Activated naive CD4-positive, alpha-beta T cell (primary cell): ENCODE results near the gene BAIAP3.

Experiments
- DNase-seq, 4 experiments: peaks; one replicate each; lab custom pipeline; 2025; lab: John Stamatoyannopoulos, UW

BAIAP3 gene

GRCh38 chr16:1366712-1367299, 33.4 kb downstream of the BAIAP3 start:
- DNase-seq: no peak

DNA sequence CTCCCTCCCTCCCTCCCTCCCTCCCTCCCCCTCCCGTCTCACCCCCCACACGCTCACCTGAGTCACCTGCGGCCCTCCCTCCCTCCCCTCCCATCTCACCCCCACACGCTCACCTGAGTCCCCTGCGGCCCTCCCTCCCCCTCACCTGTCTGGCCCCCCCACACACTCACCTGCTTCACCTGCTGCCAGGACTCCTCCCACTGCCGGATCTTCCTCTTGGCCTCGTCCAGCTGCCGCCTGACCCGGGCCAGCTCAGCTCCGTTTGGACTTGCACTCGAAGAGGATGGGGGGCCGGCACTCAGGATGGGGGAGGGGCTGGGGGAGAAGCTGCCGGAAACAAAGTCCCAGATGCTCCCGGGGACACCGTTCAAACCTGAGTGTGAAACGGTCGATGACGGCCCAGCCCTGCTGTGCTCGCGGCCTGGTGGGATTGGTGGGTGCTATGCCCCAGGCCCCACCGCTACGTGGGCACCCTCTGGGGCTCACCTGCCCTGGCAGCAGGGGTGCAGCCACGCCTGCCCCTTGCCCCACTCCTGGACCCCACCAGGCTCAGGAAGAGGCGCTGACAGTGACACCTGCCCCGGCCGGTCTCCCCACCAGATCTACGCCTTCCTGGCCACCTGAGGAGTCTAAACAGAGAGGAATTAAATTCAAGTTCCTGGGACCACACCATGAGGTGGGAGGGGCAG, 34.2 kb downstream of the BAIAP3 start:
- no peak for DNase-seq

GRCh38 chr16:1371054-1371978, 37.9 kb downstream of the BAIAP3 start:
- no peak for DNase-seq

- DNase-seq: no peak
These were observed 39.0 kb downstream of the BAIAP3 start for GRCh38 chr16:1372292-1372950.

DNA sequence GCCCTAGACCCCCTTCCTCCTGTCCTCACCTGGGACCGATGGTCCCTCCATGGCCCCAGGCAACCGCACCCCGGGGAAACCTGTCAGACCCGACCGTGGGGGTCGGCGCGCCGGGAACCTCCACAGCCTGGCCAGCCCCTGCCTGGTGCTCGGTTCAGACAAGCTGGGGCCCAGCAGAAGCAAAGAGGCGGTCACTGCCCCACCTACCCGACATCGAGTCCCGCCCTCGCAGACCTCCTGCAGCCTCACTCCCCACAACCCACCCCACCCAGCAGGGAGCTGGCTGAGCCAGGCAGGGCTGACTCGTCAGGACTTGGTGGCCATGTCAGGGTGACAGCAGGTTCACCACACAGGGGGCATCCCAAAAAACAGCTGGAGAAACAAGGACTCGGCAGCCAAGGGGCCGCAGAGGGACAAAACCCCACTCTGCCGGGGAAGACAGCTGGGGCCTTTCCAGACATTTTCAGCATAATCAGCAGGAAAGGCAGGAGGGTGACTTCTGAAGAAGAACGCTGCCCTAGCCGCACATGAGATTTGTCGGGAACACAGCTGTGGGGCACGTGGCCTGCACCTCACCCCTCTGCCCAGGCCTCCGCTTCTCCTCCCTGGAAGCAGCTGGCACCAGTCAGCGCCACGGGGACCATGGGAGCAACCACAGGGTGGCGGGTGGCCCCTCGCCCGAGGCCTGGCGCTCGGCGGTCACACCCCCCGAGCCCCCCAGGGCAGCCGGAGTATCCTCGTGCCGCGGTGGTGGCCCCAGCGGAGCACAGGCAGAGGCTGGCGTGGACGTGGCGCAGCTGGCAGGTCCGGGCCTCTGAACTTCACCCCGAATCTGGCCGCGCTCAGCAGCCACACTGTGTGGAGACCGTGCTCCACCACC, 41.2 kb downstream of the BAIAP3 start:
- DNase-seq: no peak

DNA sequence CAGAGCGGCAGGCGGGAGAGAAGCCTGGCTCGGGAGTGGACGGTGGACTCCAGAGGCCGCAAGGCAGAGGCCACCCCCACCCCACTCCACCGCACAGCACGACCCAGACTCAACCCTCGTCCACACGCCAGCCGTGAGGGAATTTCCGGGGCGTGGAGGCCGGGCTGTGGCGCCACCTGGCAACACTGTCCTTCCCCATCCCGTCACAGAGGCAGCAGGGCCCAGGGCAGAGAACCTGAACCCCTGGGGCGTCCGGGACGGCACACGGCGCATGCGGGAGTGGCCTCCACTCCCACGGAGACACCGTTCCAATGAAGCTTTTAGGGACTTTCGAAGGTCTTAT, 41.8 kb downstream of the BAIAP3 start:
- no peak for DNase-seq

GRCh38 chr16:1375741-1376410, 42.4 kb downstream of the BAIAP3 start:
- no peak for DNase-seq

DNA sequence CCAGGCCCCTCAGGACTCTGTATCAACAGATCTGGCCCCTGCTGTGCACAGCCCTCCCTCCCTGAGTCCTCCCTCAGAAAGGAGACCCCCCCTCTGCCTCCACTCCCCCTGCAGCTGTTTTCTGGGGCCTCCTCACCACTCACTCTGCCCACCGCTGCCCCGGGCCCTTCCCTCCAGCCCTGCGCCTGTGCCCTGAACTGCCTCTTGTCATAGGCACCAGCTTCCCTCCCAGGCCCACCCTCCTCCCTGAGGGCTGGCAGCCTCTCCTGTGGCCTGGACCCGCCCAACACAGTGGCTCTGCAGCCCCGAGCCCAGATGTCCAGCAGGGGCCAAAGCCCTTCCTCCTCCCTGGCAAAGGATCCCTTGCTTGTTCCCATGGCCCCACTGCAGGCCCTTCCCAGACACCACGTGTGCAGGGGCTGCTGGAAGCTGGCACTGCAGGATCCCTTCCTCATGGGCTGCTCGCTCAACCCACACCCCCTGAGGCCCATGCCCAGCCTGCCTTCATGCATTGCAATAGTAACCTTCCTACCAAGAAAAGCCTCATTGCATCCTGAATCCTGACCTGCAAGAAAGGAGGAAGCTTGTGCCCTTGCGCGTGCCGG, 44.1 kb downstream of the BAIAP3 start:
- no peak for DNase-seq

DNA sequence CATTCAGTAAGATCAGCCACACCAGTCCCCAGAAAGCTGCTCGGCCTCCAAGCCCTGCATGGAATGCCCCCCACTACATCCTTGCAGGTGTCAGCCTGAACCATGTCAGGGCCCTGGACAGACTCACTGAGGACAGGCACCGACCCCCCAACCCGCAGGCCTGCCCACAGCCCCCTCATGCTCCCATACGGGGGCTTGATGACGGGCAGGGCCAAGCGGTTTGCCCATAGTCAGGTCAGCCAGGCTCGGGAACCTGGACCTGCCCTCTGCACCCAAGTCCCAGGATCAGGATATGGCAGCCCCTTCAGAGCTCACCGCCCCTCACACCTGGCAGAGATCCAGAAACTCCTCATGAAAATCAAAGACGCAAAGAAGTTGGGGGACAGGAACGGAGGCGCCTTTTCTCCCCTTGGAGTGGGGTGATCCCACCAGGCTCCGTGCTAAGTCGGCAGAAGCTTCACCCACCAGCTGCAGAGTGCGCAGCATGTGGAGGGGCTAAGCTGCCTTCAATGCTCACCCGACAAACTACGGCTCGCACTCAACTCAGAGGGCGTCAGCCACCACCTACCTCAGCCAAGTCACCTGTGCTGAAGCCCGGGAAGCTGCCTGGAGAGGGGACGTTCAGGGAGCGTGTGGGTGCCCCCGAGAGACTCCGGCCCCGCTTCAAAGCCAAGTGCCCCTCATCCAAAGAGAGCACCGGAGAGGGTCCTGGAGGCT, 44.8 kb downstream of the BAIAP3 start:
- no peak for DNase-seq

GRCh38 chr16:1378804-1379303, 45.4 kb downstream of the BAIAP3 start:
- DNase-seq: peak in 1 of 4 experiments; percentile 15

GRCh38 chr16:1379304-1380076, 46.0 kb downstream of the BAIAP3 start:
- DNase-seq: peak; percentile 52 to 62 (median 60)

DNA sequence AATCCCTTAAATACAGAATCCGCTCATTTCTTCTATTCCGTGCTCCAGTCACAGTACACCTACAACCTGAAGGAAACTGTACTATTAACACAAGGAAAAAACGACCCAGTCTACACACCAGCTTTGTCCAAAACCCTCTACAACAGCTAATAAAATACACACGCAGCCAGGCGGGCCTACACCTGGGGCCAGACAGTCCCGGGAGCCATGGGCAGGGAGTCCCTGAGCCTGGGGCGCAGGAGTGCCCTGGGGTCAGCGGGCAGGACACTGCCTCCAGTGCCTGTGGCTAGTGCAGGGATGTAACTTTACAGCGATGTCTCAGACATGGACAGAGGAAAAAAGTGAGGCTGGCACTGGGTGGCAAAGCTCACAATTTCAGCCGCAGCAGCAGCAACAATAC, 46.8 kb downstream of the BAIAP3 start:
- DNase-seq: no peak

GRCh38 chr16:1381612-1382406, 48.4 kb downstream of the BAIAP3 start:
- no peak for DNase-seq

DNA sequence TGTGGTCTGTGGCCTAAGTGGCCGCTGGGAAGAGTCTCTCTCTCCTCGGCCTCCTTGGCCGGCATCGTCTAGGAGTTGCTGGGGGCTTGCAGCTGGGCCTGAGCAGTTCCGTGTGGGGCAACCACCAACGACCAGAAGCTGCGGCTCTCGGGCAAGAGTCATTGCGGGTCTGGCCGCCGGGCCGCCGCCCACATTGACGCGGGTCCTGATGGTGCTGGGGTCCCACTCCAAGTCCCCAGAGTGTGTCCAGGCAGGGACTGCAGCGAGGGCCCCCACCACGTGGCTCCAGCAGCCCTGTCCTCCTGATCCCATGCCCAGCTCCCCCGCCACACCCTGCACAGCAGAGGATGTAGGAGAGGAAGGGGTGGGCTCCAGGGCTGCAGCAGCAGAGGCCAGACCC, 50.1 kb downstream of the BAIAP3 start:
- DNase-seq: no peak

DNA sequence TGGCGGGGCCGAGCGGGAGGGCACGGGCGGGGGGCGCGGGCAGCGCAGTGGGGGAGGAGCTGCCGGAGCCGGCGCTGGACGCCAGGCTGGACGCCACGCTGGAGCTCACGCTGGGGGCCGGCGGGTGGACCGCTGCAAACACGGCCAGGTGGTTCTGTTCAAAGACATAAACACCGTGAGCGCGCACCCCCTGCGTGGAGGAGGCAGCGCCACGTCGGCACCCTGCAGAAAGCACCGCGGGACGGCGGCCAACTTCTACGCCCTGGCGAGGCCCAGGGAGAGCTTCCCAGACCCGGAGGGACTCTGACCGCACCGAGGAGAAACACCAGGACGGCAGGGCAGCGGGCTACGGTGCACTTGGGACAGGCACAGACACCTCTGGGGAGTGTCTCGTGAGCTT, 51.8 kb downstream of the BAIAP3 start:
- no peak for DNase-seq

DNA sequence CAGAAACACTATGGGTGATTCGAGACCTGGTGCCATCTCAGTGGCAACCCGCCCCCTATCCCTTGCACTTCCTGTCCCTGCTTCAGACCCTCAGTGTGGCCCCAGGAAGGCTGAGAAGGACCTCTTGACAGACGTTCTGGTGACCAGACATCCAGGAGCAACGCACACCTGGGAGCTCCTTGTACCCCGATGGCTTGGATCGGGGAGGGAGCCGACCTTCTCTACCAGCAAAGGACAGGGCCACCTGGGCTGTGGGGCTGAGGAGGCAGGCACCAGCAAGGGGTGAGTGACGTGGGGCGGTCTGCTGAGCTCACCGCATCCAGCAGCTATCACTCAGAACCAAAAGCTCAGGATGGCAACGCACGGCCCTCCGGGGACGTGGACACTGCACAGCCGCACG, 53.9 kb downstream of the BAIAP3 start:
- DNase-seq: no peak

GRCh38 chr16:1389762-1390161, 56.3 kb downstream of the BAIAP3 start:
- no peak for DNase-seq

DNA sequence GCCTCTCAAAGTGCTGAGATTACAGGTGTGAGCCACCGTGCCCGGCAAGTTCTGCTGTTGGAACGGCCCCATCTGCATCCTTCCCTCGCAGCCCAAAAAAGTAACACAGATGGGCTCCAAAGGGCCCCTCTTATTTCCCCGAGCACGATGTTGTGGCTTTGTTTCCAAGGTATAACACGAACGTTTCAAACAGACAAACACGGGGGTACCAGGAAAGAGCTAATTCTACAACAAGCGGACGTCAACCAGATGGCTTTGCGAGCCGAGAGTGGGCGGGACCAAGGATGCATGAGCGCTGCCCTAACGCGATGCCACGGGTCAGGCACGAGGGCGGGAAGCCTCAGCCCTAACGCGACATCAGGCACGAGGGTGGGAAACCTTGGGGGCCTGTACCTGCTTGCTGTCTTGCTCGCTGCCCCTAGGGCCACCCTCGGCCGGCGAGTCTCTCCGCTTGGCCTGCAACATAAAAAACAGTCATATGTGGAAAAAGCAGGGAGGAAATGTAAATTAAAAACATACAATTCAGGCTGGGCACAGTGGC, 56.9 kb downstream of the BAIAP3 start:
- no peak for DNase-seq
